GM18507 (cell line): ENCODE data around the gene CAPN7.
"Not testable (repeated sequence)": the region's sequence is repeated elsewhere in the genome, so short reads cannot be mapped to it uniquely, and the experiment has no call there.

Experiments
- DNase-seq: peaks from one replicate; pipeline ENCODE4 v3.0.0; 2011; ENCODE audit warnings: low read depth; ENCODE audit not compliant: insufficient read length; ENCODE audit errors: extremely low spot score
- FAIRE-seq: peaks from 2 replicates; lab custom pipeline; 2011; peaks lifted over from hg19 to GRCh38; lab: Jason Lieb, UNC

CAPN7 gene

DNA sequence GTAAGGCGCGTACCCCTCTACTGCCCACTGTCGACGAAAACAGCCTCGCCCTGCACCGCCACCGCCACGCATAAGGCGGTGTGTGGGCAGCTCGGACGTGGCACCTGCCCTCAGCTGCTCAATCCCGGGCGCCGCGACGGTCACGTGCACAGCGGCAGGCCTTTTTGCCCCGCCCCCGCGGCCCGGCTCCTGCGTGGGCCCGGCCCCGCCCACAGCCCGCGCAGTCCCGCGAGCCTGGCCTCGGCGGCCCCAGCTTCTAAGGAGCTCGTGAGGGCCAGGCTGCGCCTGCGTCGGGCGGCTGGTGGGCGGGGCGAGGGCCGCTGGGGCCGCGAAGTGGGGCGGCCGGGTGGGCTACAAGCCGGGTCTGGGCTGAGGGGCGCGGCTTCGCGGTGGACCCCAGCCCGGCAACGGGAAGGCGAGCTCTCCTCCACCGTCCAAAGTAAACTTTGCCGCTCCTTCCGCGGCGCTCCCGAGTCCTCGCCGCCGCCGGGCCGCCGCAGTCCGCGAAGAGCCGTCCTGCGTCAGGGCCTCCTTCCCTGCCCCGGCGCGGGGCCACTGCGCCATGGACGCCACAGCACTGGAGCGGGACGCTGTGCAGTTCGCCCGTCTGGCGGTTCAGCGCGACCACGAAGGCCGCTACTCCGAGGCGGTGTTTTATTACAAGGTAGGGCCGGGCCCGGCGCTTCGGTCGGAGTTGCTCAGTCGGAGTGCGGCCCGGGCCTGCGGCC lies at the start of gene CAPN7:
TSS of gene CAPN7 (plus strand) at position 313 of the 728 bp plus-strand sequence. CDS start at position 563, 250 bp downstream.
- FAIRE-seq (peak; percentile 84), DNase-seq (peak; percentile 91)

DNA sequence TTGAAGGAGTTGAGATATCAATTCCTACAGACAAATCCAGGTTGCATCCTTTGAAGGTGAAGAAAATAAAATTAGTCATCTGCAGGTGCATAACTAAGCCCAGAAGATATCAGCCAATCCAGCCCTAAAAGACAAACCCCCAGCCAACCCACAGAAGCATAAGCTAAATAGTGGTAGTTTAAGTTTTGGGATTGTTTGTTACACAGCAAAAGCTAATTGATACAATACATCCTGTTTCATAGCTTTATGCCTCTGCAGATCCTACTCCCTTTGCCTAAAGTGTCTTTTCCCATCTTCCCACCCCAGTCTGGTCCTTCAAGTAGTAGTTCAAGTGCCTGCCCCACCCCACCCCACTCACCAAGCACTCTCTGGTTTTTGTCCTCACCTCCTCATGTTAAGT lies 48.6 kb upstream of the CAPN7 start:
- DNase-seq: no peak
- FAIRE-seq: no peak

DNA sequence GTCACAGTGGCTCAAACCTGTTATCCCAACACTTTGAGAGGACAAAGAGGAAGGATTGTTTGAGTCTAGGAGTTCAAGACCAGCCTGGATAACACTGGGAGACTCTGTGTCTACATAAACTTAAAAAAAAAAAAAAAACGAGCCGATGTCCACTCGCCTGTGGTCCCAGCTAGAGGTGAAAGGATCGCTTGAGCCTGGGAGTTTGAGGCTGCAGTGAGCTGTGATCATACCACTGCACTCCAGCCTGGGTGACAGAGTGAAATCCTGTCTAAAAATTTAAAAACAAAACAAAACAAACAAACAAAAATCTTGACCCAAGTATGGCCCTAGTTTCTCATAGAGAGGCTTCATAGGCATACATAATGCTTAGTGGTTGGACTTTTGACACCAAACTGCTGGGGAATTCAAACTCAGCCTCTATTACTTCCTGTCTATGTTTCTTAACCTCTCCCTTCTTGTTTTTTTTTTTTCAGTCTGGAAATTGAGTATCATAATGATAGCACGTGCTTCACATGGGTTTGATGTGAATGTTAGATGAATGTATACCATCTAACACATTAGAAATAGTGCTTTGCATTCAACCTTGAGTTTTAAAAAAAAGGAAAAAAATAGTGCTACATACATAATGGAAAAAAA lies 46.4 kb upstream of the CAPN7 start:
- FAIRE-seq: no peak
- no peak for DNase-seq

- FAIRE-seq (no peak), DNase-seq (no peak)
These were observed 45.4 kb upstream of the CAPN7 start for GRCh38 chr3:15160662-15161061.

DNA sequence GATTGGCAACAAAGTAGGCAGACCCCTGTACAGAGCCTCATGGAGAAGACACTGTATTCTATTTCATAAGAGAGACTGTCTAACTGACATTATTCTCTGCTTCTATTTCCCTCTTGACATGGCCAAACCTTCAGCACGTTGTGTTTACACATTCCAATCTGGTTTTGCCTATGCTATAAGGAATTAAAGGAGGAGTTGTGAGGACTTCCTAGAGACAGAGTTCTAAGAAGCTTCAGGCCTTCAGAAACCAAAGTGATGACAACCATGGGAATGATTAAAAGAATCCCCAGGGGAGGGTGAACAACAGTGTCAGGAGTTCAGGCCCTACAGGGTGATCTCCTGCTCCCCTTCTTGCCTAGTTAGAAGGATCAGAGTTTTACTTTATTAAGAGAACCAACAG lies 44.9 kb upstream of the CAPN7 start:
- no peak for FAIRE-seq
- no peak for DNase-seq

GRCh38 chr3:15163656-15164055 lies 42.4 kb upstream of the CAPN7 start:
- FAIRE-seq: not testable (repeated sequence)

DNA sequence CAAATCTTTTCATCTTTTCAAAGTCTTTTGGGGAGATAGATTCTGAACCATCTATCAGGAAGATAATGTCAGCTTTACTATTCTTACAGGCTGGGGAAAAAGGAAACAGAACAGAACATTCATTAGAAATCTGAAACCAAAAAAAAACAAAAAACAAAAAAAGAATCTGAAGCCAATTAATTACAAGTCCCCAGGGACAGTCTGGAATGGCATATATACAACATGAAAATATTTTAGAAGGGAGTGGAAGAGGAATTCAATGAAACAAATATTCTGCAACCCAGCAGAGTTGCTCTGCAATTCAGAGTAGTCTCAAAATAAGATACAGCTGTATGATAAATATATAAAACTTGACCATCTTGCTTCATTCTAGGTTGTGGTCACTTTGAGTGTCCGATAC lies 41.7 kb upstream of the CAPN7 start:
- DNase-seq (no peak), FAIRE-seq (no peak)

More at GRCh38 chr3:15163656-15164055, 42.4 kb upstream of the CAPN7 start:
- not testable (repeated sequence) for DNase-seq

GRCh38 chr3:15165061-15165460 lies 41.0 kb upstream of the CAPN7 start:
- DNase-seq (no peak), FAIRE-seq (no peak)

- not testable (repeated sequence) for FAIRE-seq, DNase-seq
These were observed 39.7 kb upstream of the CAPN7 start for GRCh38 chr3:15166391-15166790.

DNA sequence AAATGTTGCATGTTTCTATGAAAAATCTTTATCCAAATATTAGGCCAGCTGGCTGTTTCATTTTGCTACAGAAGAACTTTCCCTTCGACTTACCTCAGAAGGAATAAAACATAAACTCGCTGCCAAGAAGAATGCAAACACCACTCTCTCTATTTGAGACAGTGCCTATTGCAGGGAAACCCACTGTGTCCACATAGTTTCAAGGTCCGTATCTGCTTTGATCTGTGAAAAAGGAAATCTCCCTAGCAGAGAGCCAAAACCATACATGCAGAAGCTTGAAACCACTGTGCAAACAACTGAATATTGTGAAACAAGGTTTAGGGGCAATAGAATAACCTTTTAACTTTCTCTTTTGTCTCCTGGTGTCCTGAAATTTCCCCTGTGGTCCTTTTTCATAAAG lies 35.0 kb upstream of the CAPN7 start:
- DNase-seq (no peak), FAIRE-seq (peak; percentile 88)

GRCh38 chr3:15172806-15173205 lies 33.2 kb upstream of the CAPN7 start:
- FAIRE-seq: no peak
- DNase-seq: no peak

- no peak for FAIRE-seq
These were observed 31.1 kb upstream of the CAPN7 start for GRCh38 chr3:15174953-15175352.

DNA sequence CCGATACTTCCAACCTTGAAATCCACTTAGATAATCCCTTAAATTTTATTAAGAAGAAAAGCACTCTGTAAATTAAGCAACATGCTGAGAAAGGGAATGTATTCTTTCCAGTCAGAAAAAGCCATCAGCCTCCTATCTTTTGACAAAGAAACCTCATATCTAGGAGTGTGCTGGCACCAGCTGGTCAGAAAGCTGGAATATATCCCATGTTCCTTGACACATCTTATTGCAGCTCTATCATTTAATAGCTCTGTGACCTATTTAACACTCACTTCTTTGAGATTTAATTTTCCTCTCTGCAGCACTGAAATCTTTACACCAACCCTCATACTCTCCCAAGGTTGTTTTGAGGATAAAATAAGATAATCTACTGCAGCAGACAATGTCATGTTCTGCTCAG lies 30.4 kb upstream of the CAPN7 start:
- DNase-seq (no peak), FAIRE-seq (no peak)

More at GRCh38 chr3:15174953-15175352, 31.1 kb upstream of the CAPN7 start:
- no peak for DNase-seq

DNA sequence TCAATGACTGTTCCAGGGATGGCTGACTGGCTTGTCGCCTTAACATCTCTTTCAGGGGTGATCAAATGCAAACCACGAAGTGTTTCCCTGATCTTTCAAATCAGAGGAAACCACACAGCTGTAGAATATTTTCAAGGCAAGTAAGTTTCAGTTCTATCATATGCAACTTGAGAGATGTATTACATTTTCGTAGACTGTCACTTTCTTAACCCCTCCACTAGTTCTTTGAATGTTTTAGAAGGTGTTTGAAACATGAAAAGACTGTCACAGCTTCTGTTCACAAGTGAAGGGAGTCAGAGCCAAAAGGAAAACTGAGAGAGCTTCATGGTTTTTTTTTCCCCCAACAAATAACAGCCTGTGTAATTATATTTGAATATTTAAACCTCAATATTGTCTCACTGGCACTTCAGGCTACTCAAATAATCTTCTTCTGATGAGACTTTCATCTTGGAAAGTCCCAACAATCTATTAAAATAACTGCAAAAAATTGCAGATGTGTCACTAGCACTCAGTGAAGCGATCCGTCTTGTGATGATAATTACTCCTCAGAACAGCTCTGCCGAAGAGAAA lies 25.9 kb upstream of the CAPN7 start:
- DNase-seq (no peak), FAIRE-seq (peak; percentile 76)

DNA sequence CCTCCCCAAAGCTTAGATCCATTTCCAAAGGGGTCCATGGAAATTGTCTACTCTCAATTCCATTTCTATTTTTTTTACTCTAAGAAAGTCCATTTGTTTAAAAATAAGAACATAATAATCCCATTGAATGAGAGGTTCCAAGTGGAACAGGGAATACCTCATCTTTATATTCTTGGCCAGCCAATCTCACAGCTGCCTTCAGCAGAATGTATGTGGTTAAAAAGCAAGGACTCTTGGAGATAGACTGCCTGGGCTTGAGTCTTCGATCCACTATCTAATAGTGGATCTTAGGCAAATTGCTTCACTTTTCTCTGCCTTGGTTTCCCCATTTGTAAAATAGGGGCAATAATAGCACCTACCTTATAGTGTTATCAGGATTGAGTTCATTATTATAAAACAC lies 24.5 kb upstream of the CAPN7 start:
- FAIRE-seq: no peak

DNA sequence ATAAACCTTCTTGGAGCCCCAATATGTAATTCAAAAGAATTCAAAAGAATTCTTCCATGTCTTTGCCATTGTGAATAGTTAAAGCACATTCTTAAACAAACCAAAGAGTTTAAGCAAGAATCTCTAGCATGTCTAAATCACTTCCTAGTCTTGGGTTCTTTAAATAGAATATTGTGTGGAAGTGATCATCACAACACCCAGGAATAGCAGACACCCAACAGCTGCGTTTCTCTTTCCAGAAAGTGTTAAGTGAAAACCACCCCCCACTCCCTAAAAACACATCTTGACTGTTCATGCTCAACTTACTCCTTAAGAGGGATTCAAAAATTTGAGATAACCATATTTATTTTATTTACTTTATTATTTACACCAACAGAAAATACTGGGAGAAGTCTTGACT lies 24.1 kb upstream of the CAPN7 start:
- no peak for FAIRE-seq
- no peak for DNase-seq

More for the DNA sequence above, 24.5 kb upstream of the CAPN7 start:
- DNase-seq: no peak

DNA sequence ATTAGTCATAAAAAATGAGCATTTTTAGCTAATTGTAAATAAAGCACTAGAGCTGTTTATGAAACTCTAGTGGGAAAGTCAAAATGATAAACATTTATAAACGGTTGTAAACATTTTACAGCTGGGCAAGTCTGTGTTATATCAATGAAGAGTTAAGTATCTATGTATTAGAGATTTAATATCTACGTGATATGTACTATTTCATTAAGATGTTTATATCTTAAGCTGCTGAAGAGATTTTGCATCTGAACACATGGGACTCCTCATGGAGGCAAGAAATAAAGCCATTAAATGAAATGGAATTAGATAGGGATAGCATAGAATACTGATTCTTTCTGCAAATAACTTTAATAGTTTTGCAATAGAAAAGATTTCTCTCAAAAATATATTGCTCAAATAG lies 23.0 kb upstream of the CAPN7 start:
- no peak for DNase-seq
- FAIRE-seq: no peak

DNA sequence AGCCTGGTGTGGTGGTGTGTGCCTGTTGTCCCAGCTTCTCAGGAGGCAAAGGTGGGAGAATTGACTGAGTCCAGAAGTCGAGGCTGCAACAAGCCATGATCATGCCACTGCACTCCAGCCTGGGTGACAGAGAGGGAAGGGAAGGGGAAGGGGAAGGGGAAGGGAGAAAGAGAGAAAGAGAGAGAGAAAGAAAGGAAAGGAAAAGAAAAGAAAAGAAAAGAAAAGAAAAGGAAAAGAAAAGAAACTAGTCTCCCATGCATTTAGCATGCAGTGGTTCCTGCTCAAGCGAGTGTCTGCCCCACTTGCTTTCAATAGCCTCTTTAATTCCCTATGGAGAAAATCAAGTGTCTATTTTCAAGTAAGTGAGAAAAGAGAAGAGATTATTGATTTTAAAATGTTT lies 20.6 kb upstream of the CAPN7 start:
- no peak for DNase-seq
- FAIRE-seq: no peak

GRCh38 chr3:15186101-15186476 lies 20.0 kb upstream of the CAPN7 start:
- no peak for FAIRE-seq
- DNase-seq: no peak

DNA sequence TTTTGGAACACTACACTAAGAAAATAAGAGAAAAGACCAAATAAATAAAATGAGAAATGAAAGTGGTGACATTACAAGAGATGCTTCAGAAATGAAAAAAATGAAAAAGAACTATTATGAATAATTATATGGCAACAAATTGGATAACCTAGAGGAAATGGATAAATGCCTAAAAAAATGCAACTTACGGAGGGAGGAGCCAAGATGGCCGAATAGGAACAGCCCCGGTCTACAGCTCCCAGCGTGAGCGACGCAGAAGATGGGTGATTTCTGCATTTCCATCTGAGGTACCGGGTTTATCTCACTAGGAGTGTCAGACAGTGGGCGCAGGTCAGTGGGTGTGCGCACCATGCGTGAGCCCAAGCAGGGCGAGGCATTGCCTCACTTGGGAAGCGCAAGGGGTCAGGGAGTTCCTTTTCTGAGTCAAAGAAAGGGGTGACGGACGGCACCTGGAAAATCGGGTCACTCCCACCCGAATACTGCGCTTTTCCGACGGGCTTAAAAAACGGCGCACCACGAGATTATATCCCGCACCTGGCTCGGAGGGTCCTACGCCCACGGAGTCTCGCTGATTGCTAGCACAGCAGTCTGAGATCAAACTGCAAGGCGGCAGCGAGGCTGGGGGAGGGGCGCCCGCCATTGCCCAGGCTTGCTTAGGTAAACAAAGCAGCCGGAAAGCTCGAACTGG lies 19.4 kb upstream of the CAPN7 start:
- not testable (repeated sequence) for FAIRE-seq

More for the DNA sequence above, 19.4 kb upstream of the CAPN7 start:
- not testable (repeated sequence) for DNase-seq
